Kidney (tissue), 14 donors: ENCODE data around the gene TECTB. TPM values are rescaled to one million over a fixed set of nuclear protein-coding genes. Genes with fewer than 3 reads are reported as not detected.

Source experiments
- DNase-seq, 5 donors: peaks; one replicate each; pipeline ENCODE4 v3.0.0-alpha.2; 2013 to 2020
- FAIRE-seq: peaks from 2 replicates; lab custom pipeline; 2012; peaks lifted over from hg19 to GRCh38; lab: Jason Lieb, UNC
- H3K27ac ChIP-seq, 2 donors: one replicate each; pipeline ENCODE4 v1.7.0; 2013; ENCODE audit warnings: low read depth in 2 of 2, low read length in 2 of 2, inconsistent platforms in 1 of 2
- H3K27me3 ChIP-seq: one replicate; pipeline ENCODE4 v1.7.1; 2013; ENCODE audit warnings: low read length, inconsistent platforms; ENCODE audit not compliant: control insufficient read depth, insufficient read depth
- H3K36me3 ChIP-seq, 3 donors: one replicate each; pipeline versions ENCODE4 v1.7.0 to v1.7.1; 2013; ENCODE audit warnings: low read length in 3 of 3, control low read depth in 1 of 3, inconsistent platforms in 1 of 3; ENCODE audit not compliant: insufficient read depth in 3 of 3, control insufficient read depth in 2 of 3
- H3K4me1 ChIP-seq, 3 donors: one replicate each; pipeline versions ENCODE4 v1.7.0 to v1.7.1; 2013; ENCODE audit warnings: low read length in 3 of 3, inconsistent platforms in 1 of 3, low read depth in 1 of 3; ENCODE audit not compliant: control insufficient read depth in 2 of 3, insufficient read depth in 2 of 3
- H3K4me3 ChIP-seq, 3 donors: one replicate each; pipeline versions ENCODE4 v1.7.0 to v1.8.1; 2013; ENCODE audit warnings: low read length in 3 of 3, control low read depth in 1 of 3, inconsistent platforms in 1 of 3
- H3K9ac ChIP-seq, 3 donors: one replicate each; pipeline versions ENCODE4 v1.7.0 to v1.7.1; 2013; ENCODE audit warnings: low read length in 3 of 3, control low read depth in 1 of 3, inconsistent platforms in 1 of 3
- H3K9me3 ChIP-seq, 3 donors: one replicate each; pipeline versions ENCODE4 v1.7.0 to v1.7.1; 2013; ENCODE audit warnings: low read length in 3 of 3, control low read depth in 1 of 3, inconsistent platforms in 1 of 3; ENCODE audit not compliant: control insufficient read depth in 2 of 3, insufficient read depth in 1 of 3
- intact Hi-C: fragments of 100-400 bp; cut with DNase I; formaldehyde crosslinking; loops from one replicate; pipeline ENCODE4 v1.11.1; 2022
- polyA plus RNA-seq: library from polyadenylated mRNA; stranded (reverse); fragments of 350-450 nt; fragmentation: Illumina TruSeq; extraction: RNeasy Lipid Tissue Mini Kit (QIAGEN cat#74804); gene quantifications from one replicate; pipeline ENCODE4 v1.2.3, GENCODE V29; 2014; ENCODE audit warnings: low read depth, low replicate concordance; ENCODE audit not compliant: insufficient read depth
- total RNA-seq: library from RNA; stranded (reverse); fragmentation: NEBNext Ultra II Directional; extraction: Animal tissue kit (Norgen Biotek cat#: 25700); gene quantifications from one replicate; pipeline ENCODE4 v1.2.1, GENCODE V29; 2021
- TF ChIP-seq, protein P1 (sequence below): IDR thresholded peaks from 3 replicates; pipeline ENCODE4 v1.5.1; 2012; ENCODE audit warnings: mild to moderate bottlenecking, moderate library complexity, borderline replicate concordance; ENCODE audit not compliant: insufficient read depth; ENCODE audit errors: extremely low read depth
- donor health status: control.
- donor health status: control.
- donor health status: control.
- donor health status: control.
- donor health status: control.
- donor health status: DM: yes; HTN: yes; CAD: no.
- donor health status: Normal renal cell carcinoma (clear cell type).

TECTB gene
- total and polyA plus RNA-seq, 2 donors from 2014 or later = not detected

DNA sequence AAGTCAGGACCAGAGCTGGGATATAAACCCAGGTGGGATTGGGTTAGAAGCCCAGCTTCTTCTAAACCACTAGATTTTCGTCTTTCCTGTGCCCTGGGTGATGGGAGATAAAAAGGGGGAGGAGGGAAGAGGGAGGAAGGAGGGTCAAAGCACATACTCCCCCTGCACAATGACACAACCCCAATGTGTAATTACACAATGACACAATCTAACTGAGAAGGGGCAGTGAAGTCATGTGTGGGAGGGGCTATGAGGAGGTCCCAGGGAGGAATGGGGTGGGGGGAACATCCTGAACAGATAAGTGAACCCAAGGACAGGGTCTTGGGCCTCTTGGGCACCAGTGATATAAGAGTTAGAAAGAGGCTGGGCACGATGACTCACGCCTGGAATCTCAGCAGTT lies 44.5 kb downstream of the TECTB start:
- H3K4me1 ChIP-seq = peaks cover 0 to 4% (median 0%) of the 10 kb centered on the region in 3 donors
- no peak for DNase-seq
- no peak for FAIRE-seq
- H3K9ac ChIP-seq = no peak overlapping the region
- H3K36me3 ChIP-seq = no peaks in the 10 kb centered on the region
- no peaks in the 10 kb centered on the region for H3K9me3 ChIP-seq
- H3K4me3 ChIP-seq = no peak overlapping the region
- intact Hi-C loops = no loop called here
- TF ChIP-seq, protein P1, sequence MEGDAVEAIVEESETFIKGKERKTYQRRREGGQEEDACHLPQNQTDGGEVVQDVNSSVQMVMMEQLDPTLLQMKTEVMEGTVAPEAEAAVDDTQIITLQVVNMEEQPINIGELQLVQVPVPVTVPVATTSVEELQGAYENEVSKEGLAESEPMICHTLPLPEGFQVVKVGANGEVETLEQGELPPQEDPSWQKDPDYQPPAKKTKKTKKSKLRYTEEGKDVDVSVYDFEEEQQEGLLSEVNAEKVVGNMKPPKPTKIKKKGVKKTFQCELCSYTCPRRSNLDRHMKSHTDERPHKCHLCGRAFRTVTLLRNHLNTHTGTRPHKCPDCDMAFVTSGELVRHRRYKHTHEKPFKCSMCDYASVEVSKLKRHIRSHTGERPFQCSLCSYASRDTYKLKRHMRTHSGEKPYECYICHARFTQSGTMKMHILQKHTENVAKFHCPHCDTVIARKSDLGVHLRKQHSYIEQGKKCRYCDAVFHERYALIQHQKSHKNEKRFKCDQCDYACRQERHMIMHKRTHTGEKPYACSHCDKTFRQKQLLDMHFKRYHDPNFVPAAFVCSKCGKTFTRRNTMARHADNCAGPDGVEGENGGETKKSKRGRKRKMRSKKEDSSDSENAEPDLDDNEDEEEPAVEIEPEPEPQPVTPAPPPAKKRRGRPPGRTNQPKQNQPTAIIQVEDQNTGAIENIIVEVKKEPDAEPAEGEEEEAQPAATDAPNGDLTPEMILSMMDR = no peak
- H3K27ac ChIP-seq = no peak overlapping the region
- no peaks in the 10 kb centered on the region for H3K27me3 ChIP-seq

DNA sequence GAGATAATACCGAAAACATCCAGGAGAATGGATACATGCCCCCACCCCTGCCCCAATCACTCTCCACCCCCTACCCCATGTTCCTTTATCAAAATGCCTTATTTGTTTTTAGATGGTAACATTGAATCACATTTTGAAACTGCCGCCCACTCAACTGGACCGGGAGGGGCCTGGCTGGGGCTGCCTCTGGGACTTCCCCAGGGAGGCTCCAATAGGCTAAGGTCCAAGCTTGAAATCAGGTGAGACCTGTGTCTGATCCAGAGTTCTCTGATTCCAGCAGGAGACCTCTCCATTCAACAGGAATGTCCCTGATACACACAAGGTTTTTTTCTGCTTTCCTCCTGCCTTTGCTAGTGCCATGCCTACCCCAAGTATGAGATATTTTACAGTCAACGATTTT lies 47.0 kb downstream of the TECTB start:
- no peaks in the 10 kb centered on the region for H3K9me3 ChIP-seq
- no peaks in the 10 kb centered on the region for H3K27me3 ChIP-seq
- no peak for DNase-seq
- no peak overlapping the region for H3K27ac ChIP-seq
- no peak overlapping the region for H3K4me3 ChIP-seq
- TF ChIP-seq, protein P1 = no peak
- intact Hi-C loops = no loop called here
- no peak overlapping the region for H3K9ac ChIP-seq
- FAIRE-seq = no peak
- H3K4me1 ChIP-seq = peaks cover 0 to 4% (median 0%) of the 10 kb centered on the region in 3 donors
- H3K36me3 ChIP-seq = no peaks in the 10 kb centered on the region

DNA sequence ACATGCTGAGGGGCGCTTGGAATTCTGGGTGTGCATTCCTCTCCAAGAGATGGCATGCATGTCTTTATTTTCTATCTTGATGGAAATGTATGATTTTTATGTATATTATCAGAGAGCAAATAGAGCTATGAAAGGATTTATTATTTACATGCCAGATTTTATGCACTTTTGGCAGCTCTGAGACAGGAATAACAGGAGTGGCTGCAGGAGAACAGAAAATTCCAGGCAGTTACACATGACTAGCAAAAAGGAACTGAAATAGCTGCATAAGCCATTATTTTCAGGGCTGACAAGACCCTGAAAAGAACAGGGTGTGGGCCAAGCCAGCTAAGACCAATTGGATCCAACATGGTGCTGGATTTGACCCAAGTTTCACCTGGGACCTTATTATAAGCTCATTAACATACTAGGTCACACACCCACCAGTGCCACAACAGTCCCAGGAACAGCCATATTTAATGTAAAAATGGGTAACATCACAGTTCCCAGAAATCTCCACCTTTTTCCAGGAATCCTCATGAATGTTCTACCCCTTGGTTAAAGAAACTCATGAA lies 47.5 kb downstream of the TECTB start:
- Histone ChIP-seq H3K9ac (no peak overlapping the region), H3K4me1 (peaks cover 0 to 4% (median 0%) of the 10 kb centered on the region in 3 donors), H3K27me3 (no peaks in the 10 kb centered on the region), H3K36me3 (no peaks in the 10 kb centered on the region), H3K4me3 (no peak overlapping the region), H3K9me3 (no peaks in the 10 kb centered on the region), H3K27ac (no peak overlapping the region)
- intact Hi-C loops = no loop called here
- FAIRE-seq (no peak), DNase-seq (peak in 2 of 5 donors; percentile 37 to 39)
- TF ChIP-seq, protein P1 = no peak

DNA sequence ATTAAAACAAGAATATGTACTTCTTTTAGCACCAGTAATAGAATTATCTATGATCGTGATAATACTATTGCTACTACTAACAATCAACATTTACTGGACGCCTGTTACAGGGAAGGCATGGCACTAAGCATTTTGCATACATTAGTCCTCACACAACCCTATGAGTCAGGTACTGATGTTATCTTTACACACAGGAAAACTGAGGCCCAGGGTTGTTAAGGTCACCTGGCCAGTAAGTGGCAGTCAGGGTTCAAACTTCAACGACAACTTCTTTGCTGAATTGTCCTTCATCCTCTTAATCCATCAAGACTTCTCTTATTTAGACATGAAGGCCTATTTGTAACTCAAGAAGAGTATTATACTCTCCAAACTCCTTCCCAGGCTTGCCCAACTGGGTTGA lies 48.8 kb downstream of the TECTB start:
- H3K36me3 ChIP-seq = no peaks in the 10 kb centered on the region
- TF ChIP-seq, protein P1 = no peak
- peak overlapping the region; percentile 47 to 65 for H3K27ac ChIP-seq
- peaks cover 0 to 4% (median 0%) of the 10 kb centered on the region in 3 donors for H3K4me1 ChIP-seq
- no peaks in the 10 kb centered on the region for H3K9me3 ChIP-seq
- no peak overlapping the region for H3K9ac ChIP-seq
- H3K27me3 ChIP-seq = no peaks in the 10 kb centered on the region
- intact Hi-C loops = no loop called here
- FAIRE-seq (no peak), DNase-seq (no peak)
- H3K4me3 ChIP-seq = no peak overlapping the region
